Measurements from ENCODE around the gene DNAI4.

Gene DNAI4

GRCh38 chr1:66945316-66945715 lies 20.7 kb upstream of the DNAI4 start:
- no peak for DNase-seq (ENCODE audit: low spot score)
- no peak for TF ChIP-seq CTCF (IDR thresholded peaks at IDR 0.05; ENCODE audit: extremely low read depth, missing control alignments)

- TF ChIP-seq CTCF (IDR thresholded peaks at IDR 0.05; ENCODE audit: extremely low read depth, missing control alignments) = no peak
- DNase-seq (ENCODE audit: low spot score) = no peak
Measured at GRCh38 chr1:66944330-66945274, 19.9 kb upstream of the DNAI4 start.

- no peak for DNase-seq (ENCODE audit: low spot score)
- TF ChIP-seq CTCF (IDR thresholded peaks at IDR 0.05; ENCODE audit: extremely low read depth, missing control alignments) = no peak
Measured at GRCh38 chr1:66943361-66943969, 18.8 kb upstream of the DNAI4 start.

- TF ChIP-seq CTCF (IDR thresholded peaks at IDR 0.05; ENCODE audit: extremely low read depth, missing control alignments) = no peak
Measured at GRCh38 chr1:66940981-66941380, 16.3 kb upstream of the DNAI4 start.

GRCh38 chr1:66938613-66939012 lies 14.0 kb upstream of the DNAI4 start:
- DNase-seq (ENCODE audit: low spot score) = no peak
- no peak for TF ChIP-seq CTCF (IDR thresholded peaks at IDR 0.05; ENCODE audit: extremely low read depth, missing control alignments)

More at GRCh38 chr1:66940981-66941380, 16.3 kb upstream of the DNAI4 start:
- DNase-seq (ENCODE audit: low spot score) = no peak

GRCh38 chr1:66937529-66938234 lies 13.0 kb upstream of the DNAI4 start:
- TF ChIP-seq CTCF (IDR thresholded peaks at IDR 0.05; ENCODE audit: extremely low read depth, missing control alignments) = no peak
- no peak for DNase-seq (ENCODE audit: low spot score)

All from GM20000 (cell line).